ENCODE measurements around the gene ANO1. TPM values are rescaled to one million over a fixed set of nuclear protein-coding genes. Genes with fewer than 3 reads are reported as not detected.

The ANO1 gene
- total RNA-seq, 4 donors from 2014 or later, result 2.3 to 9.2 (median 4.2) TPM

DNA sequence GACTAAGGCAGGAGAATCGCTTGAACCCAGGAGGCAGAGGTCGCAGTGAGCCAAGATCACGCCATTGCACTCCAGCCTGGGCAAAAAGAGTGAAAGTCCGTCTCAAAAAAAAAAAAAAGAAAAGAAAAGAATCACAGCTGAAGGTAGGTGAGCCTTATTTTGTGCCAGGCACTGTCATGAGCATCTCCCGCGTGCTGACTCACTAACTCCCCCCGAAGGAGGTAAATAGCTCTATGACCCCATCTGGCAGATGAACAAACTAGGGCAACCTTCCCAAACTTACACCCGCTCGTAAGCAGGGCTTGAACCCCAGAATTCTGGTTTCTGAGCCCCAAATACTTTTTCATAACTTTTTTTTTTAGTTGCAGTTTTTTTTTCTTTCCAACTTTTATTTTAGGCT is 60.3 kb downstream of the ANO1 start:
- H3K9me3 ChIP-seq, result no peaks in the 10 kb centered on the region
- TF ChIP-seq, protein P1, sequence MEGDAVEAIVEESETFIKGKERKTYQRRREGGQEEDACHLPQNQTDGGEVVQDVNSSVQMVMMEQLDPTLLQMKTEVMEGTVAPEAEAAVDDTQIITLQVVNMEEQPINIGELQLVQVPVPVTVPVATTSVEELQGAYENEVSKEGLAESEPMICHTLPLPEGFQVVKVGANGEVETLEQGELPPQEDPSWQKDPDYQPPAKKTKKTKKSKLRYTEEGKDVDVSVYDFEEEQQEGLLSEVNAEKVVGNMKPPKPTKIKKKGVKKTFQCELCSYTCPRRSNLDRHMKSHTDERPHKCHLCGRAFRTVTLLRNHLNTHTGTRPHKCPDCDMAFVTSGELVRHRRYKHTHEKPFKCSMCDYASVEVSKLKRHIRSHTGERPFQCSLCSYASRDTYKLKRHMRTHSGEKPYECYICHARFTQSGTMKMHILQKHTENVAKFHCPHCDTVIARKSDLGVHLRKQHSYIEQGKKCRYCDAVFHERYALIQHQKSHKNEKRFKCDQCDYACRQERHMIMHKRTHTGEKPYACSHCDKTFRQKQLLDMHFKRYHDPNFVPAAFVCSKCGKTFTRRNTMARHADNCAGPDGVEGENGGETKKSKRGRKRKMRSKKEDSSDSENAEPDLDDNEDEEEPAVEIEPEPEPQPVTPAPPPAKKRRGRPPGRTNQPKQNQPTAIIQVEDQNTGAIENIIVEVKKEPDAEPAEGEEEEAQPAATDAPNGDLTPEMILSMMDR (IDR thresholded peaks at IDR 0.05 in 4 of 5, conservative IDR thresholded peaks at IDR 0.05 in 1 of 5), result no peak
- TF ChIP-seq POLR2A (IDR thresholded peaks at IDR 0.05), result no peak
- ATAC-seq (no peak), DNase-seq (no peak)
- no peaks in the 10 kb centered on the region for H3K36me3 ChIP-seq
- H3K27ac ChIP-seq, result no peak overlapping the region
- peaks cover 4 to 29% (median 23%) of the 10 kb centered on the region in 3 donors for H3K27me3 ChIP-seq
- intact Hi-C loops (cut with DNase I; ENCODE audit: low total_unique reads) (no loop called here), in situ Hi-C loops (cut with MboI; ENCODE audit: low sequenced_read_pairs in 4 of 4) (no loop called here)
- no peak overlapping the region for H3K4me3 ChIP-seq
- peaks cover 0 to 9% of the 10 kb centered on the region in 2 donors for H3K4me1 ChIP-seq

GRCh38 chr11:70139785-70140410 is 61.8 kb downstream of the ANO1 start:
- ATAC-seq (no peak), DNase-seq (no peak)
- H3K9me3 ChIP-seq, result no peaks in the 10 kb centered on the region
- no peak overlapping the region for H3K27ac ChIP-seq
- H3K4me3 ChIP-seq, result no peak overlapping the region
- intact Hi-C loops (cut with DNase I; ENCODE audit: low total_unique reads) (no loop called here), in situ Hi-C loops (cut with MboI; ENCODE audit: low sequenced_read_pairs in 4 of 4) (no loop called here)
- peaks cover 0 to 9% of the 10 kb centered on the region in 2 donors for H3K4me1 ChIP-seq
- H3K36me3 ChIP-seq, result no peaks in the 10 kb centered on the region
- H3K27me3 ChIP-seq, result peaks cover 6 to 36% (median 35%) of the 10 kb centered on the region in 3 donors
- TF ChIP-seq, protein P1 (IDR thresholded peaks at IDR 0.05 in 4 of 5, conservative IDR thresholded peaks at IDR 0.05 in 1 of 5), result no peak
- no peak for TF ChIP-seq POLR2A (IDR thresholded peaks at IDR 0.05)

DNA sequence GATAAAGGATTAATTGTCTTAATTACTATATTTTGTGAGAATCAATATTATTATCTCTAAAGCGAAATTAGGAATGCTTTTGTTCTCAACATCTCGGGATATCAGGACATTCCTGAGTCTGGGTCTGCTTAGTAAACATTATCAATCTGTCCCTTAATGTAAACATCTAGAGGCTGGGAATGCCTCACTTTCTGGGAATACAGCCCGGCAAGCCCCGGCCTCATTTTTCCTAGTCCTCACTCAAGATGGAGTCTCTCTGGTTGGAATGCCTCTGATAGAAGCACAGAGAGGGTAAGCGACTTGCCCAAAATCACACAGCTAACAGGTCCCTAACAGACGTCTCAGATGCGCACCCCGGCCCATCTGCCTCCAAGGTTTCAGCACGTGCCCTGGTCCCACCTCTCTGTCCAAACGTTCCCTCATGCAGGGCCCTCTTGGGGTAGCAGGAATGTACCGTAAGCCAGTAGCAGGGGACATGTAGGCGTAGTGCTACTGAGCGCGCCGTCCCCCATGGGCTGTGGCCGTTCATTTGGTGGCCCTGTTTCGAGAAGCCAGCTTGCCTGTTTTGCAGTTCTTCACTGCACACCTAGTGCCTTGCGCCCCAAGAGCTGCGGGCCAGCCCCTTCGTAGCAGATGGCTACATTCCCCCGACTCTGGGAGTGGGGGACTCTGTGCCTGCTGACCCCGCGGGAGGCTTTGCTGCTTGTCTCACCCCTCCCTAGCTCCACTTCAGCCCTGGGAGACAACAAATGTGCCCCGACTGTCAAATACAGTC is 62.8 kb downstream of the ANO1 start:
- intact Hi-C loops (cut with DNase I; ENCODE audit: low total_unique reads) (no loop called here), in situ Hi-C loops (cut with MboI; ENCODE audit: low sequenced_read_pairs in 4 of 4) (no loop called here)
- H3K4me3 ChIP-seq, result no peak overlapping the region
- H3K36me3 ChIP-seq, result no peaks in the 10 kb centered on the region
- no peak overlapping the region for H3K27ac ChIP-seq
- peaks cover 0 to 9% of the 10 kb centered on the region in 2 donors for H3K4me1 ChIP-seq
- DNase-seq (no peak), ATAC-seq (no peak)
- no peaks in the 10 kb centered on the region for H3K9me3 ChIP-seq
- peaks cover 10 to 43% (median 36%) of the 10 kb centered on the region in 3 donors for H3K27me3 ChIP-seq
- no peak for TF ChIP-seq POLR2A (IDR thresholded peaks at IDR 0.05)
- TF ChIP-seq, protein P1 (IDR thresholded peaks at IDR 0.05 in 4 of 5, conservative IDR thresholded peaks at IDR 0.05 in 1 of 5), result no peak

- no peaks in the 10 kb centered on the region for H3K36me3 ChIP-seq
- no peak for TF ChIP-seq POLR2A (IDR thresholded peaks at IDR 0.05)
- TF ChIP-seq, protein P1 (IDR thresholded peaks at IDR 0.05 in 4 of 5, conservative IDR thresholded peaks at IDR 0.05 in 1 of 5), result no peak
- no peak for DNase-seq
- peaks cover 0 to 9% of the 10 kb centered on the region in 2 donors for H3K4me1 ChIP-seq
- no peak overlapping the region for H3K27ac ChIP-seq
- peaks cover 10 to 43% (median 43%) of the 10 kb centered on the region in 3 donors for H3K27me3 ChIP-seq
- intact Hi-C loops (cut with DNase I; ENCODE audit: low total_unique reads), result no loop called here
- H3K4me3 ChIP-seq, result no peak overlapping the region
- H3K9me3 ChIP-seq, result no peaks in the 10 kb centered on the region
- no peak for ATAC-seq
- in situ Hi-C loops (cut with MboI; ENCODE audit: low sequenced_read_pairs in 4 of 4), result no loop called here
Measured at GRCh38 chr11:70141486-70142220, 63.5 kb downstream of the ANO1 start.
